Transverse colon (tissue), 4 donors: Measurements from ENCODE around the gene LILRB4.
"Not testable (repeated sequence)": the region's sequence is repeated elsewhere in the genome, so short reads cannot be mapped to it uniquely, and the experiment has no call there.

Experiments
- EP300 ChIP-seq: sonication (generic); formaldehyde crosslinking; IDR thresholded peaks from one replicate; pipeline ENCODE4 v1.6.1; 2017; ENCODE audit warnings: antibody characterized with exemption, low read depth
- POLR2AphosphoS5 ChIP-seq, 3 donors: sonication (generic); formaldehyde crosslinking; IDR thresholded peaks; one replicate each; pipeline ENCODE4 v1.6.1; 2016; ENCODE audit warnings: antibody characterized with exemption in 3 of 3
- TF ChIP-seq, protein P1 (sequence below), 5 experiments: fragments of 200-600 bp in 3 of 5; fragments of 450-650 bp in 2 of 5; sonication (generic) in 3 of 5; IDR thresholded peaks; 1 replicate in 2 of 5; 2 replicates in 3 of 5; pipeline ENCODE4 v1.5.1; 2016 to 2017; ENCODE audit warnings: antibody characterized with exemption in 5 of 5, inconsistent platforms in 3 of 5, mild to moderate bottlenecking in 2 of 5, moderate library complexity in 1 of 5

DNA sequence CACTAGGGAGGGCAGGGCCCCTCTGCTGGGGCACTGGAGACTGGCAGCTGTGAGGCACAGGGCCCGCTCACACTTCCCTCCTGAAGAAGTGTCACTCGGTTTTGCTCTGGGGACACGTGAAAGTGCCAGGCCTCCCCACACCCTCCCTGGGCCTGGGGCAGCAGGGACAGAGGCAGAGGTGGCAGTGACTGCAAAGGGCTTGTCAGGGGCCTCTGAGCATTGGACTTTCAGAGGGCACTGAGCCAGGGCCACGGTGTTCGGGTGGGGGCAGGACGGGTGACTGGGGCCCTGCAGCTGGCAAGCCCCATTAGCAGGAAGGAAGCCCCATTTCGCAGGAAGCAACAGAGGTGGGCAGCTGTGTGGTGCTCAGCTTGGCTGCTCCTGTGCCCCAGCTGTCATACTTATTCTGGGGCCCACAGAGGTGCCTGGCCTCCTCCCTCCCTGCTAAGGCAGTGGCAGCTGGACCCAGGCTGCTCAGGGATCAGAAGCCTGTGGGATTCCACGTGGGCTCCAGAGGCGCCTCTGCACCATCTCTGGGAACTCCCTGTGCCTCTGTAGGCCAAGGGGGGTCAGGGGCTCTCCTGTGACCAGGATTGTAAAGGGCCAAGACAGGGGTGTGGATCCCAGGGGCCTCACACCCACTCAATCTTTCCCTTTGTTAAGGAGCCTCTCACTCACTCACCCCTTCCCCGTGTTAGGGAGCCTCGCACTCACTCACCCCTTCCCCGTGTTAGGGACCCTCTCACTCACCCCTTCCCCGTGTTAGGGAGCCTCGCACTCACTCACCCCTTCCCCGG is 37.7 kb upstream of the LILRB4 start:
- not testable (repeated sequence) for TF ChIP-seq POLR2AphosphoS5 (IDR thresholded peaks at IDR 0.05); EP300
- TF ChIP-seq, protein P1, sequence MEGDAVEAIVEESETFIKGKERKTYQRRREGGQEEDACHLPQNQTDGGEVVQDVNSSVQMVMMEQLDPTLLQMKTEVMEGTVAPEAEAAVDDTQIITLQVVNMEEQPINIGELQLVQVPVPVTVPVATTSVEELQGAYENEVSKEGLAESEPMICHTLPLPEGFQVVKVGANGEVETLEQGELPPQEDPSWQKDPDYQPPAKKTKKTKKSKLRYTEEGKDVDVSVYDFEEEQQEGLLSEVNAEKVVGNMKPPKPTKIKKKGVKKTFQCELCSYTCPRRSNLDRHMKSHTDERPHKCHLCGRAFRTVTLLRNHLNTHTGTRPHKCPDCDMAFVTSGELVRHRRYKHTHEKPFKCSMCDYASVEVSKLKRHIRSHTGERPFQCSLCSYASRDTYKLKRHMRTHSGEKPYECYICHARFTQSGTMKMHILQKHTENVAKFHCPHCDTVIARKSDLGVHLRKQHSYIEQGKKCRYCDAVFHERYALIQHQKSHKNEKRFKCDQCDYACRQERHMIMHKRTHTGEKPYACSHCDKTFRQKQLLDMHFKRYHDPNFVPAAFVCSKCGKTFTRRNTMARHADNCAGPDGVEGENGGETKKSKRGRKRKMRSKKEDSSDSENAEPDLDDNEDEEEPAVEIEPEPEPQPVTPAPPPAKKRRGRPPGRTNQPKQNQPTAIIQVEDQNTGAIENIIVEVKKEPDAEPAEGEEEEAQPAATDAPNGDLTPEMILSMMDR (IDR thresholded peaks at IDR 0.05) = not testable (repeated sequence)
